GM18951 (cell line): ENCODE results near the gene STC2.

Source experiments
- POLR2A ChIP-seq: IDR thresholded peaks from 4 replicates; pipeline ENCODE4 v1.6.1; 2011; ENCODE audit warnings: mild to moderate bottlenecking; ENCODE audit not compliant: insufficient read length, insufficient read depth; ENCODE audit errors: extremely low read depth
- in situ Hi-C: fragments of 300-500 bp; cut with MboI; formaldehyde crosslinking; loops from one replicate; pipeline ENCODE4 v1.12.0; 2022; ENCODE audit warnings: low sequenced_read_pairs, mixed read lengths, inconsistent platforms; ENCODE audit not compliant: unreplicated experiment

The STC2 gene

GRCh38 chr5:173268750-173269432 is 59.3 kb downstream of the STC2 start:
- no peak for TF ChIP-seq POLR2A
- in situ Hi-C loops: no loop called here

- in situ Hi-C loops: no loop called here
- TF ChIP-seq POLR2A: no peak
Measured at GRCh38 chr5:173265433-173265832, 62.8 kb downstream of the STC2 start.
